WTC11 (cell line): ENCODE data around the gene TNFAIP8L1. TPM values are rescaled to one million over a fixed set of nuclear protein-coding genes. Genes with fewer than 3 reads are reported as not detected.

Experiments
- ATAC-seq: fragments of 200-7000 bp; cut with Tn5 transposase; 2 replicates; pipeline ENCODE4 v1.10.0; 2021; ENCODE audit warnings: mild to moderate bottlenecking, moderate library complexity
- CTCF ChIA-PET: fragments of 300-600 bp; sonication (Branson Sonifier 250); formaldehyde crosslinking; loops from one replicate; lab custom pipeline; 2021; ENCODE audit warnings: antibody characterized with exemption; lab: Charles Lee
- POLR2A ChIA-PET: fragments of 350-600 bp; sonication (Branson Sonifier 250); formaldehyde crosslinking; loops from one replicate; lab custom pipeline; 2021; ENCODE audit warnings: antibody characterized with exemption; lab: Charles Lee
- DNase-seq: peaks from one replicate; pipeline ENCODE4 v3.0.0; 2021; ENCODE audit warnings: low spot score
- H3K27ac Mint-ChIP-seq: 2 replicates; pipeline ENCODE4 v1.8.0; 2021; ENCODE audit warnings: mixed read lengths
- H3K27me3 Mint-ChIP-seq: 2 replicates; pipeline ENCODE4 v1.8.0; 2021; ENCODE audit warnings: low read depth, mild to moderate bottlenecking, moderate library complexity, mixed read lengths
- H3K36me3 Mint-ChIP-seq: 2 replicates; pipeline ENCODE4 v1.8.0; 2021; ENCODE audit warnings: mixed read lengths
- H3K4me1 Mint-ChIP-seq: 2 replicates; pipeline ENCODE4 v1.8.0; 2022; ENCODE audit warnings: mixed read lengths
- H3K4me3 Mint-ChIP-seq: 2 replicates; pipeline ENCODE4 v1.8.0; 2021; ENCODE audit warnings: mild to moderate bottlenecking, moderate library complexity, mixed read lengths
- H3K9me3 Mint-ChIP-seq: 2 replicates; pipeline ENCODE4 v1.8.0; 2021; ENCODE audit warnings: mixed read lengths
- ARID4B ChIP-seq: sonication (generic); formaldehyde crosslinking; IDR thresholded peaks from 2 replicates; pipeline ENCODE4 v1.8.0; 2023; ENCODE audit warnings: missing genetic modification reagents, mild to moderate bottlenecking, borderline replicate concordance
- ATF1 ChIP-seq: sonication (generic); formaldehyde crosslinking; IDR thresholded peaks from 2 replicates; pipeline ENCODE4 v1.8.1; 2023; ENCODE audit warnings: mild to moderate bottlenecking, moderate library complexity, missing genetic modification reagents
- CREB1 ChIP-seq: sonication (generic); formaldehyde crosslinking; IDR thresholded peaks from 2 replicates; pipeline ENCODE4 v1.8.0; 2023; ENCODE audit warnings: mild to moderate bottlenecking, missing genetic modification reagents
- CREM ChIP-seq: sonication (generic); formaldehyde crosslinking; IDR thresholded peaks from 2 replicates; pipeline ENCODE4 v1.8.1; 2022; ENCODE audit warnings: mild to moderate bottlenecking, missing genetic modification reagents, moderate library complexity
- E2F1 ChIP-seq: sonication (generic); formaldehyde crosslinking; IDR thresholded peaks from 2 replicates; pipeline ENCODE4 v1.8.0; 2022; ENCODE audit warnings: mild to moderate bottlenecking, missing genetic modification reagents
- FOXP1 ChIP-seq: sonication (generic); formaldehyde crosslinking; IDR thresholded peaks from 2 replicates; pipeline ENCODE4 v1.8.0; 2022; ENCODE audit warnings: missing genetic modification reagents, mild to moderate bottlenecking, moderate library complexity, borderline replicate concordance
- GRHL2 ChIP-seq: fragments of 250-450 bp; sonication (Bioruptor Pico); IDR thresholded peaks from 2 replicates; pipeline ENCODE4 v1.8.0; 2022; ENCODE audit warnings: mild to moderate bottlenecking, moderate library complexity; ENCODE audit not compliant: insufficient replicate concordance, severe bottlenecking
- JAZF1 ChIP-seq: fragments of 250-450 bp; sonication (Bioruptor Pico); IDR thresholded peaks from 2 replicates; pipeline ENCODE4 v1.9.0; 2021; ENCODE audit warnings: moderate library complexity, mild to moderate bottlenecking, inconsistent platforms
- KAT7 ChIP-seq: sonication (generic); formaldehyde crosslinking; IDR thresholded peaks from 2 replicates; pipeline ENCODE4 v1.8.1; 2023; ENCODE audit warnings: missing genetic modification reagents, mild to moderate bottlenecking, borderline replicate concordance
- NFYB ChIP-seq: sonication (generic); formaldehyde crosslinking; conservative IDR thresholded peaks from 2 replicates; pipeline ENCODE4 v1.8.0; 2022; ENCODE audit warnings: low read depth, missing genetic modification reagents
- NR2C2 ChIP-seq: sonication (generic); formaldehyde crosslinking; IDR thresholded peaks from 2 replicates; pipeline ENCODE4 v1.8.0; 2022; ENCODE audit warnings: mild to moderate bottlenecking, missing genetic modification reagents
- OVOL2 ChIP-seq: fragments of 250-450 bp; sonication (Bioruptor Pico); IDR thresholded peaks from 2 replicates; pipeline ENCODE4 v1.9.0; 2021; ENCODE audit warnings: mild to moderate bottlenecking, borderline replicate concordance
- RORB ChIP-seq: fragments of 250-450 bp; sonication (Bioruptor Pico); IDR thresholded peaks from 2 replicates; pipeline ENCODE4 v1.9.0; 2021; ENCODE audit warnings: mild to moderate bottlenecking
- TP53 ChIP-seq: sonication (generic); formaldehyde crosslinking; IDR thresholded peaks from 2 replicates; pipeline ENCODE4 v1.8.1; 2023; ENCODE audit warnings: mild to moderate bottlenecking, missing genetic modification reagents
- ZNF138 ChIP-seq: sonication (generic); formaldehyde crosslinking; conservative IDR thresholded peaks from 2 replicates; pipeline ENCODE4 v1.8.1; 2022; ENCODE audit warnings: mild to moderate bottlenecking, moderate library complexity, missing genetic modification reagents
- ZNF263 ChIP-seq: sonication (generic); formaldehyde crosslinking; IDR thresholded peaks from 2 replicates; pipeline ENCODE4 v1.8.1; 2022; ENCODE audit warnings: low read depth, mild to moderate bottlenecking, moderate library complexity, missing genetic modification reagents
- ZNF396 ChIP-seq: fragments of 250-450 bp; sonication (Bioruptor Pico); IDR thresholded peaks from 2 replicates; pipeline ENCODE4 v1.8.0; 2021; ENCODE audit warnings: mild to moderate bottlenecking, moderate library complexity, borderline replicate concordance
- ZNF423 ChIP-seq: fragments of 250-450 bp; sonication (Bioruptor Pico); IDR thresholded peaks from 2 replicates; pipeline ENCODE4 v2.1.2; 2022; ENCODE audit warnings: mild to moderate bottlenecking, moderate library complexity
- ZNF425 ChIP-seq: fragments of 250-450 bp; sonication (Bioruptor Pico); conservative IDR thresholded peaks from 2 replicates; pipeline ENCODE4 v1.9.0; 2021; ENCODE audit warnings: mild to moderate bottlenecking
- ZNF671 ChIP-seq: fragments of 250-450 bp; sonication (Bioruptor Pico); IDR thresholded peaks from 2 replicates; pipeline ENCODE4 v1.8.0; 2021; ENCODE audit warnings: mild to moderate bottlenecking
- ZSCAN18 ChIP-seq: fragments of 250-450 bp; sonication (Bioruptor Pico); IDR thresholded peaks from 2 replicates; pipeline ENCODE4 v2.1.2; 2022; ENCODE audit warnings: mild to moderate bottlenecking, moderate library complexity
- total RNA-seq: library from RNA; stranded (reverse); gene quantifications from 3 replicates; pipeline ENCODE4 v1.2.3, GENCODE V29; 2021
- TF ChIP-seq, protein P1 (sequence below): sonication (generic); formaldehyde crosslinking; IDR thresholded peaks from 2 replicates; pipeline ENCODE4 v1.8.0; 2022; ENCODE audit warnings: mild to moderate bottlenecking, missing genetic modification reagents
- TF ChIP-seq, protein P2 (sequence below): sonication (generic); formaldehyde crosslinking; IDR thresholded peaks from 2 replicates; pipeline ENCODE4 v1.8.0; 2022; ENCODE audit warnings: mild to moderate bottlenecking, missing genetic modification reagents

Gene TNFAIP8L1
- total RNA-seq, 1 experiment from 2014 or later: 8.7 TPM

DNA sequence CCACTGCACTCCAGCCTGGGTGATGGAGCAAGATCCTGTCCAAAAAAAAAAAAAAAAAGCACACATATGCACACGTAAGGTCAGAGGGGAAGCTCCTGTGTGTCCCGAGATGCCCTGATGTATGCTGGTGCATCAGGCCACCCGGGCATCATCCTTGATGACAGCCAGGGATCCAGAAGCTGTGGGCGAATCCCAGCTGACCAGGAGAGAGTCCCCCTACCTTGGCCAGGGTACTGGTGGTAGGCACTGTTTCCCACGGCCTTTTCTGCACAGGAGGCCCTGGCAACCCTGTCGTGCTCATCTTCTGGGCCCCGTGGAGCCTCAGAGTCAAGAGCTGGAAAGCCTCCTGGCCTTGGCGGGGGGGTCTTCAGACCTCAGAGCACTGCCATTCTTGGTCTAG is 16.8 kb downstream of the TNFAIP8L1 start:
- Mint-ChIP-seq H3K4me1 (no peaks in the 10 kb centered on the region), H3K27me3 (no peaks in the 10 kb centered on the region)

GRCh38 chr19:4657262-4657661 is 17.9 kb downstream of the TNFAIP8L1 start:
- ATAC-seq: no peak
- no peak for TF ChIP-seq ARID4B (CRISPR knock-in tag)
- no peak for TF ChIP-seq NR2C2
- no peak for TF ChIP-seq TP53 (CRISPR knock-in tag)
- no peak for TF ChIP-seq ZNF263 (CRISPR knock-in tag)
- TF ChIP-seq, protein P1, sequence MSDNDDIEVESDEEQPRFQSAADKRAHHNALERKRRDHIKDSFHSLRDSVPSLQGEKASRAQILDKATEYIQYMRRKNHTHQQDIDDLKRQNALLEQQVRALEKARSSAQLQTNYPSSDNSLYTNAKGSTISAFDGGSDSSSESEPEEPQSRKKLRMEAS (CRISPR knock-in tag): no peak
- no peak for TF ChIP-seq ZNF671 (CRISPR knock-in tag)
- no peak for TF ChIP-seq ZNF423 (CRISPR knock-in tag)
- TF ChIP-seq ZSCAN18 (CRISPR knock-in tag): no peak
- no peak for TF ChIP-seq NFYB (CRISPR knock-in tag)
- POLR2A ChIA-PET: no interaction called here

More for the DNA sequence above, 16.8 kb downstream of the TNFAIP8L1 start:
- H3K36me3 Mint-ChIP-seq: peaks cover 30% of the 10 kb centered on the region
- ATAC-seq (no peak), DNase-seq (no peak)
- POLR2A ChIA-PET: interaction anchor here (0.7 kb wide), 1 partner anchor 84 kb away, joined by 5 read pairs; no protein-coding TSS in a partner anchor
- H3K4me3 Mint-ChIP-seq: no peak overlapping the region
- TF ChIP-seq ZNF138 (CRISPR knock-in tag): no peak
- no peak for TF ChIP-seq CREB1 (CRISPR knock-in tag)
- TF ChIP-seq ZNF263 (CRISPR knock-in tag): no peak
- TF ChIP-seq GRHL2 (CRISPR knock-in tag): no peak
- TF ChIP-seq OVOL2: no peak
- TF ChIP-seq JAZF1: no peak
- TF ChIP-seq FOXP1 (CRISPR knock-in tag): no peak
- TF ChIP-seq CREM: no peak
- TF ChIP-seq KAT7 (CRISPR knock-in tag): no peak
- TF ChIP-seq, protein P2, sequence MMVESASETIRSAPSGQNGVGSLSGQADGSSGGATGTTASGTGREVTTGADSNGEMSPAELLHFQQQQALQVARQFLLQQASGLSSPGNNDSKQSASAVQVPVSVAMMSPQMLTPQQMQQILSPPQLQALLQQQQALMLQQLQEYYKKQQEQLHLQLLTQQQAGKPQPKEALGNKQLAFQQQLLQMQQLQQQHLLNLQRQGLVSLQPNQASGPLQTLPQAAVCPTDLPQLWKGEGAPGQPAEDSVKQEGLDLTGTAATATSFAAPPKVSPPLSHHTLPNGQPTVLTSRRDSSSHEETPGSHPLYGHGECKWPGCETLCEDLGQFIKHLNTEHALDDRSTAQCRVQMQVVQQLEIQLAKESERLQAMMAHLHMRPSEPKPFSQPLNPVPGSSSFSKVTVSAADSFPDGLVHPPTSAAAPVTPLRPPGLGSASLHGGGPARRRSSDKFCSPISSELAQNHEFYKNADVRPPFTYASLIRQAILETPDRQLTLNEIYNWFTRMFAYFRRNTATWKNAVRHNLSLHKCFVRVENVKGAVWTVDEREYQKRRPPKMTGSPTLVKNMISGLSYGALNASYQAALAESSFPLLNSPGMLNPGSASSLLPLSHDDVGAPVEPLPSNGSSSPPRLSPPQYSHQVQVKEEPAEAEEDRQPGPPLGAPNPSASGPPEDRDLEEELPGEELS (CRISPR knock-in tag): no peak
- no peak for TF ChIP-seq ATF1
- no peak for TF ChIP-seq E2F1 (CRISPR knock-in tag)
- no peak for TF ChIP-seq ZNF396
- TF ChIP-seq ZNF671 (CRISPR knock-in tag): no peak
- no peak for TF ChIP-seq RORB
- no peak for TF ChIP-seq ZNF425 (CRISPR knock-in tag)
- TF ChIP-seq, all 79 proteins: peak for 0
- Mint-ChIP-seq H3K9me3 (no peaks in the 10 kb centered on the region; the same call in 1 of the 2 replicates), H3K27ac (no peak overlapping the region)
- CTCF ChIA-PET: interaction anchor here (0.6 kb wide), 1 partner anchor 1343 kb away, joined by 4 read pairs; no protein-coding TSS in a partner anchor

More at GRCh38 chr19:4657262-4657661, 17.9 kb downstream of the TNFAIP8L1 start:
- CTCF ChIA-PET: interaction anchor here (0.6 to 2.1 kb wide), 4 partner anchors 21 to 1697 kb away, joined by 3 to 8 read pairs (median 4); partner anchors contain the start of gene FEM1A
- Mint-ChIP-seq H3K4me1 (no peaks in the 10 kb centered on the region), H3K27me3 (no peaks in the 10 kb centered on the region), H3K9me3 (no peaks in the 10 kb centered on the region; the same call in 1 of the 2 replicates), H3K36me3 (peaks cover 30% of the 10 kb centered on the region), H3K27ac (no peak overlapping the region), H3K4me3 (no peak overlapping the region)
- DNase-seq: no peak
